ENCODE results near the gene PRSS12. TPM values are rescaled to one million over a fixed set of nuclear protein-coding genes. Genes with fewer than 3 reads are reported as not detected.
A peak's percentile ranks its signal among the peaks of the same experiment; 100 is the strongest.

Gene PRSS12
- total and polyA plus RNA-seq, 8 donors = 5.5 to 12.9 (median 7.7) TPM

DNA sequence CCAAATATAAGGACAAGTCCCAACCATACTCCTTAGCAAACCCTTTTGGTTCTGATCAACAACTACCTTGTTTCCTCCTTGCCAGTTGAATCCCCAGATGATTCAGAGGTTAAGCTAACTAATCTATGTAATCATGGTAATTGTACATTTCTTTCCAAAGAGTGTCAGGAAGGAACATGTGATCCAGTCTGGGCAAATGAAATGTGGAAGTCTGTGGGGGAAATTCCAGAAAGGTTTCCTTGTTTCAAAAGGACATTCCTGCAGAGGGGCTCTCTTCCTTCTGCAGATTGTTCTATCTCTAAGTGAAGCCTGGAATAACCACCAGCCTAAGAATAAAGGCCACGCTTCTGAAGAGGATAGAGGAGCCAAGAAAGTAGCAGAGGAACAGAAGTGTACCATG is 7.0 kb downstream of the PRSS12 start:
- DNase-seq = no peak
- ATAC-seq = peak in 3 of 4 donors; percentile 34 to 64 (median 37)
- intact Hi-C loops (cut with DNase I) = loop anchor here in 2 of 3 donors (10.0 kb wide), 1 partner anchor 61 kb away; no protein-coding TSS in a partner anchor
- no peak for FAIRE-seq
- TF ChIP-seq, protein P1, sequence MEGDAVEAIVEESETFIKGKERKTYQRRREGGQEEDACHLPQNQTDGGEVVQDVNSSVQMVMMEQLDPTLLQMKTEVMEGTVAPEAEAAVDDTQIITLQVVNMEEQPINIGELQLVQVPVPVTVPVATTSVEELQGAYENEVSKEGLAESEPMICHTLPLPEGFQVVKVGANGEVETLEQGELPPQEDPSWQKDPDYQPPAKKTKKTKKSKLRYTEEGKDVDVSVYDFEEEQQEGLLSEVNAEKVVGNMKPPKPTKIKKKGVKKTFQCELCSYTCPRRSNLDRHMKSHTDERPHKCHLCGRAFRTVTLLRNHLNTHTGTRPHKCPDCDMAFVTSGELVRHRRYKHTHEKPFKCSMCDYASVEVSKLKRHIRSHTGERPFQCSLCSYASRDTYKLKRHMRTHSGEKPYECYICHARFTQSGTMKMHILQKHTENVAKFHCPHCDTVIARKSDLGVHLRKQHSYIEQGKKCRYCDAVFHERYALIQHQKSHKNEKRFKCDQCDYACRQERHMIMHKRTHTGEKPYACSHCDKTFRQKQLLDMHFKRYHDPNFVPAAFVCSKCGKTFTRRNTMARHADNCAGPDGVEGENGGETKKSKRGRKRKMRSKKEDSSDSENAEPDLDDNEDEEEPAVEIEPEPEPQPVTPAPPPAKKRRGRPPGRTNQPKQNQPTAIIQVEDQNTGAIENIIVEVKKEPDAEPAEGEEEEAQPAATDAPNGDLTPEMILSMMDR (IDR thresholded peaks at IDR 0.05) = no peak
- Histone ChIP-seq H3K4me3 (no peak overlapping the region), H3K4me1 (peaks cover 0 to 9% (median 0%) of the 10 kb centered on the region in 3 donors), H3K36me3 (no peaks in the 10 kb centered on the region), H3K9me3 (no peaks in the 10 kb centered on the region), H3K27ac (no peak overlapping the region), H3K27me3 (no peaks in the 10 kb centered on the region)
- WGBS, 2 donors = 80 to 93% methylated on average over 1 of the region's 1 CpG

DNA sequence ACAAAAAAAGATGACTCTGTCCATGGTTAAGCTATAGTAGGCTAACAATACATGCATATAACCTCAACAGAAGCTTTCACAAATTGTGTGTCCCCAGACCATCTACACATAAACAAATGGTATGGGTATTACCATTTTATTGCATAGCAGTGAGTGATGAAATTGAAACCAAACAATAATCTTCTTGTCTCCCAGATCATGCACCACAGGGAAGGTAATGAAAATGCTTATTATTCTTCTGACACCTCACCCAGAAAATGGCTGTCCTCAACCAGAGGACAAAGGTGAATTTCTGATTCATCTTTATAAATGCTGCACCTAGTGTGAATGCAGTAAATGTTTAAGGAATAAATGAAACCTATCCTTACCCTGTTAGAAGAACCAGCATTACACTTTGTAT is 8.0 kb downstream of the PRSS12 start:
- no peak overlapping the region for H3K27ac ChIP-seq

DNA sequence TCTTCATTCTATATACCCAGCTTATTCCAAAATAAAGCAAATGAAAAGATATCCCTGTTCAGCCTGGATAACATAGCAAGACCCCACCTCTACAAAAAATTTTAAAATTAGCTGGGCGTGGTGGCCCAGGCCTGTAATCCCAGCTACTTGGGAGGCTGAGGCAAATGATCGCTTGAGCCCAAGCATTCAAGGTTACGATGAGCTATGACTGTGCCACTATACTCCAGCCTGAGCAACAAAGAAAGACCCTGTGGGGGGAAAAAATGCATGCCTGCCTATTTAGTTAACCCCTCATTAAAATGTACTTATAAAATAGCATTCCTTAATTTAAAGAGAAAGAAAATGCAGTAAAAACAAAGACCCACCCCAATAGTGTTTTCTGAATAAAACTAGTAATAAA is 9.3 kb downstream of the PRSS12 start:
- Histone ChIP-seq H3K27me3 (no peaks in the 10 kb centered on the region), H3K36me3 (no peaks in the 10 kb centered on the region), H3K27ac (no peak overlapping the region), H3K9me3 (no peaks in the 10 kb centered on the region), H3K4me3 (no peak overlapping the region), H3K4me1 (peaks cover 0 to 14% (median 7%) of the 10 kb centered on the region in 3 donors)
- TF ChIP-seq, protein P1 (IDR thresholded peaks at IDR 0.05) = no peak
- FAIRE-seq = no peak
- no peak for DNase-seq
- intact Hi-C loops (cut with DNase I) = loop anchor here in 2 of 3 donors (10.0 kb wide), 1 partner anchor 59 kb away; no protein-coding TSS in a partner anchor
- WGBS, 2 donors = 98 to 99% methylated on average over 3 of the region's 3 CpGs
- no peak for ATAC-seq

More for the DNA sequence above, 8.0 kb downstream of the PRSS12 start:
- DNase-seq = no peak
- peaks cover 0 to 7% (median 6%) of the 10 kb centered on the region in 3 donors for H3K4me1 ChIP-seq
- FAIRE-seq = no peak
- ATAC-seq = no peak
- no peaks in the 10 kb centered on the region for H3K27me3 ChIP-seq
- no peaks in the 10 kb centered on the region for H3K9me3 ChIP-seq
- TF ChIP-seq, protein P1 (IDR thresholded peaks at IDR 0.05) = no peak
- intact Hi-C loops (cut with DNase I) = loop anchor here in 2 of 3 donors (10.0 kb wide), 1 partner anchor 60 kb away; no protein-coding TSS in a partner anchor
- no peak overlapping the region for H3K4me3 ChIP-seq
- no peaks in the 10 kb centered on the region for H3K36me3 ChIP-seq

DNA sequence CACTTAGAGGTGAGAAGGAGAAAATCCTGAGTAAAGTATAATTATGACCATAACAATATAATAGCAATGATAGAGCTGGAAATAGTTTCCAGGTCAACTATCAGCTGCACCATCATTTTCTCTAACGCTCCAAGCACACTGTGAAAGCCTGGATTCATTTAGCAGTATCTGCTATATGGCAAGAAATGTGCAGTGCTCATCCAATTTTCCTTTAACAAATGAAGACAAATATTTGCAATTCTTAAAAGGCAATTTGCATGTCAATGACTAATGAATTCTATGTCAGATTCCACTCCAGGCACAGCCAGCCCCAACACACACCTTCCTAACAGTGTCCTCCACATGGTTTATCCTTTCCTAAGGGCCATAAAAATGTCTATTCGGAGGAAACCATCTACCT is 12.7 kb downstream of the PRSS12 start:
- no peak for FAIRE-seq
- intact Hi-C loops (cut with DNase I) = loop anchor here in 2 of 3 donors (10.0 kb wide), 1 partner anchor 55 kb away; no protein-coding TSS in a partner anchor
- no peak overlapping the region for H3K4me3 ChIP-seq
- no peaks in the 10 kb centered on the region for H3K36me3 ChIP-seq
- no peak overlapping the region for H3K27ac ChIP-seq
- WGBS, 2 donors = 79 to 85% methylated on average over 2 of the region's 2 CpGs
- no peaks in the 10 kb centered on the region for H3K9me3 ChIP-seq
- ATAC-seq = no peak
- TF ChIP-seq, protein P1 (IDR thresholded peaks at IDR 0.05) = no peak
- H3K4me1 ChIP-seq = peaks cover 9 to 16% (median 15%) of the 10 kb centered on the region in 3 donors
- no peaks in the 10 kb centered on the region for H3K27me3 ChIP-seq
- DNase-seq = no peak

DNA sequence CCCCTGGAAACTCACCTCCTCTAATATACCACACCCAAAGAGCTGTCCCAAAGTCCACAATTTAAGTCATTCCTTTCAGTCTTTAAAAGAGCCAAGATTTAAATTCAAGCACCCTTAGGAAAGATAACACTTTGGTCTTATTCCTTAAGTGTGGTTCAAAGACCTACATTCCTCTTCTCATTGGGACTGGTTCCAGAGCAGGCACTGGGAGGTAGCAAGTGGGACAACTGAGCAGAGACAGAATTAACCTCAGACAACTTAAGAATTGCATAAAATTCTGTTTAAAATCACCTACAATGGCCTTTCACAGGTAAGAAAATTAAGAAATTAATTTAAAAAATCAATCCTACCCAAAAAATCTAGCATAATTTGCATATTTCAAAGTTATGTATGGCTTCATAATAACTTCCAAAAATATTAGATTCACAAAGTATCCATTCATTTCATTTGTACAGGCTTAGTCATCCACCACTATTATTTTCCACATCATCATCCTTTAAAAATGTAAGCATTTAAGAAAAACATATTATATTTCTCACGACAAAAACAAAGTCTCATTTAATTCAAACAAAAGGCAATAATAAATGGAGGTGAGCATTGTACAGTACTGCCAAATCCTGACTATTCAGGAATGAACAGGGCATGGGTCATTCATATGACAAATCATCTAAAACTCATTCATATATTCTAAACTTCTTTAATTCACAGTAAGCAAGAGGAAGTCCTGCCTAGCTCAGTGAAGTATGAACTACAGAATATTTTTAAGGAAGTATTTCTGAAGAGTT is 13.6 kb downstream of the PRSS12 start:
- DNase-seq = no peak
- Histone ChIP-seq H3K4me1 (peaks cover 9 to 20% (median 16%) of the 10 kb centered on the region in 3 donors), H3K9me3 (no peaks in the 10 kb centered on the region), H3K4me3 (no peak overlapping the region), H3K27me3 (no peaks in the 10 kb centered on the region), H3K27ac (no peak overlapping the region), H3K36me3 (no peaks in the 10 kb centered on the region)
- 64 to 80% methylated on average over 1 of the region's 1 CpG for WGBS, 2 donors
- peak; percentile 51 for FAIRE-seq
- TF ChIP-seq, protein P1 (IDR thresholded peaks at IDR 0.05) = no peak
- intact Hi-C loops (cut with DNase I) = no loop called here
- ATAC-seq = no peak

Data from pancreas (tissue), 10 donors.